SK-N-MC (cell line): ENCODE measurements around the gene SPON2.

Experiments used
- DNase-seq: peaks from one replicate; pipeline ENCODE4 v3.0.0-alpha.2; 2011; ENCODE audit warnings: low read depth, low spot score
- H3K27ac ChIP-seq: fragments of 200-600 bp; sonication (generic); 2 replicates; pipeline ENCODE4 v1.5.1; 2016; ENCODE audit warnings: mixed run types
- H3K36me3 ChIP-seq: fragments of 200-600 bp; sonication (generic); 2 replicates; pipeline ENCODE4 v1.6.1; 2017; ENCODE audit warnings: antibody characterized with exemption, low read length, mixed read lengths; ENCODE audit not compliant: insufficient read depth
- H3K4me3 ChIP-seq: fragments of 200-600 bp; sonication (generic); 2 replicates; pipeline ENCODE4 v1.5.1; 2016
- H3K9ac ChIP-seq: fragments of 200-600 bp; sonication (generic); 2 replicates; pipeline ENCODE4 v1.8.0; 2017; ENCODE audit warnings: mixed run types, mixed read lengths; ENCODE audit not compliant: insufficient read length
- H3K9me3 ChIP-seq: fragments of 200-600 bp; sonication (generic); 2 replicates; pipeline ENCODE4 v1.6.1; 2017; ENCODE audit warnings: low read depth, mild to moderate bottlenecking, antibody characterized with exemption, low read length, moderate library complexity, mixed read lengths
- EZH2 ChIP-seq: fragments of 200-600 bp; sonication (generic); IDR thresholded peaks from one replicate; pipeline ENCODE4 v1.6.1; 2017; ENCODE audit warnings: antibody characterized with exemption
- FOXP2 ChIP-seq: optimal IDR thresholded peaks from 2 replicates; pipeline ENCODE3; 2011; ENCODE audit warnings: mild to moderate bottlenecking, moderate library complexity; ENCODE audit not compliant: insufficient read depth; ENCODE audit errors: extremely low read length, control extremely low read depth
- POLR2AphosphoS5 ChIP-seq: IDR thresholded peaks from 2 replicates; pipeline ENCODE4 v1.6.1; 2012; ENCODE audit warnings: mild to moderate bottlenecking, low read depth, low read length, borderline replicate concordance

The SPON2 gene

DNA sequence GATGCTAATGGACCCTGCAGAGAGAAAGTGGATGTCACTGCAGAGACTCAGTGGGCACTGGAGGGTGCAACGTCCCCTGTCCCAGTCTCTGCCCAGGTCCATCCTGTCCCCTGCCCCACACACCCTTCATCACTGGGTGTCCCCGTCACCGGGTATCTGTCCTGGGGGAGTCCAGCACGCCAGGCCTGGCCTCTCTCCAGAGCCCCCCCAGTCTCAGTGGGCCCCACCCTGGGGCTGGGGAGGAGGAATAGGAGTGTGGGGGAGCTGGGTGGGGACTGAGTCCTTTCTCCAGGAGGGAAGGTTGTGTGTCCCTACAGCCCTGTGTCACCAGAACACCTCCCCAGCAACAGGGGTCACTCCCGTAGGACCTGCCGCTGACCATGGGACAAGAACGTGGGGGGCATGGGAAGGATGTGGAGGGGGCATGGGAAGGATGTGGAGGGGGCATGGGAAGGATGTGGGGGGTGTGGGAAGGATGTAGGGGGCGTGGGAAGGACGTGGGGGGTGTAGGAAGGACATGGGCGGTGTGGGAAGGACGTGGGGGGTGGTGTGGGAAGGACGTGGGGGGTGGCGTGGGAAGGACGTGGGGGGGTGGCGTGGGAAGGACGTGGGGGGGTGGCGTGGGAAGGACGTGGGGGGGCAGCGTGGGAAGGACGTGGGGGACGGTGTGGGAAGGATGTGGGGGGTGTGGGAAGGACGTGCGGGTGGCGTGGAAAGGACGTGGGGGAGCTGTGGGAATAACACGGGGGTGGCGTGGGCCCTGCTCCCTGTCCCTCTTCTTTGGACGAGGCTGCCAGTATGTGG is 21.0 kb upstream of the SPON2 start:
- no peak overlapping the region for H3K4me3 ChIP-seq
- no peak overlapping the region for H3K9ac ChIP-seq
- H3K36me3 ChIP-seq, result no peaks in the 10 kb centered on the region
- no peak overlapping the region for H3K27ac ChIP-seq
- no peak for DNase-seq
- H3K9me3 ChIP-seq, result no peaks in the 10 kb centered on the region
- TF ChIP-seq EZH2 (no peak), FOXP2 (no peak), POLR2AphosphoS5 (no peak)

DNA sequence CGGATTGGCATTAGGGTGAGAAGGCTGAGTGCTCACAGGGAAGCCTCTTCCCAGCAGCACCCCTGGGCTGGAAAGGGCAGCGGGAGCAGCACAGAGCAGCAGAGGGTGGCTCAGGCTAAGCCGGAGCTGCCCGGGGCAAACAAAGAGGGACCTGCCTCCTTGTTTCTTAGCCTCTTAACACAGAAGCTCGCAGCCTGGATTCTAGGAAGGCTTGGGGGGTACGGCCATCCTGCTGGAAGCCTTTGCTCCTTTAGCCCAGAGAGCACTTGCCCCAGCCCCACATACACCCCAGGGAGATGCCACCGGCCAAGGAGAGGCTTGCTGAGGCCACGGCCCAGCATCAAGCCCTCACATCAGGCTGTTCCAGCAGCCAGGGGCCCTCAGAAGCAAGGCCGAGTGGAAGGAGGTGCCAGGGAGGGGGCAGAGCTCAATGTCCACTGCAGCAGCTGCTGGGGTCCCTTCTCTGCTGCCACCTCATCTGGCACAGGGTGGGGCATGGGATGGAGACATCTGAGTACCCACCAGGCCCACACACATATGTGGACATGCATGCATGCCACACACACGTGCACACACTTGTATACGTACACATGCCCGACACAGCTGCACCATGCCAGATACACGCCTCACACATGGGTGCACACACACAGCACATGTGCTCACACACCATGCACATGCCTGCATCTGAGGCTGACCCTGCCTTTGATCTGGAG is 20.3 kb upstream of the SPON2 start:
- no peak overlapping the region for H3K4me3 ChIP-seq
- DNase-seq, result no peak
- no peak overlapping the region for H3K27ac ChIP-seq
- H3K9me3 ChIP-seq, result no peaks in the 10 kb centered on the region
- no peak overlapping the region for H3K9ac ChIP-seq
- TF ChIP-seq FOXP2, result no peak
- TF ChIP-seq POLR2AphosphoS5, result no peak
- TF ChIP-seq EZH2, result no peak
- no peaks in the 10 kb centered on the region for H3K36me3 ChIP-seq

DNA sequence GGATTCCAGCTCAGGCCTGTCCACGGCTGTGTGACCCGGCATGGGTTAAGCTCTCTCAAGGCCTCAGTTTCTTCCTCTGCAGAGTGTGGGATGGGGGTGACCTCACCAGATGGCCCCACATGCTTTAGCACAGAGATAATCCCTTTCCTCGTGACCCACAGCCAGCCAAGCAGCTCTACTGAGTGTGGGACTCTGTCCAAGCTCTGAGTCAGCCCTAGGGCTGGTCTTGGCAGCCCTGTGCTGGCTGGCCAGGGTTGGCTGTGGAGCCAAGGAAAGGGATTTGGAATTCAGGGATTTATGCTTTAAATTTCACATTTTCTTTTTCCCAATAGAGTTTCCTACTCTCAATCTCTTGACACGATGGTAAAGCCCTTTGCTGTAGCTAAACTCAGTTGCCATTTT is 19.7 kb upstream of the SPON2 start:
- no peak overlapping the region for H3K4me3 ChIP-seq
- H3K27ac ChIP-seq, result no peak overlapping the region
- DNase-seq, result no peak
- no peaks in the 10 kb centered on the region for H3K9me3 ChIP-seq
- no peak for TF ChIP-seq POLR2AphosphoS5
- no peak for TF ChIP-seq EZH2
- no peak for TF ChIP-seq FOXP2
- H3K9ac ChIP-seq, result no peak overlapping the region
- H3K36me3 ChIP-seq, result no peaks in the 10 kb centered on the region

- no peak overlapping the region for H3K9ac ChIP-seq
- no peak for DNase-seq
These were observed 19.2 kb upstream of the SPON2 start for GRCh38 chr4:1191621-1192020.

DNA sequence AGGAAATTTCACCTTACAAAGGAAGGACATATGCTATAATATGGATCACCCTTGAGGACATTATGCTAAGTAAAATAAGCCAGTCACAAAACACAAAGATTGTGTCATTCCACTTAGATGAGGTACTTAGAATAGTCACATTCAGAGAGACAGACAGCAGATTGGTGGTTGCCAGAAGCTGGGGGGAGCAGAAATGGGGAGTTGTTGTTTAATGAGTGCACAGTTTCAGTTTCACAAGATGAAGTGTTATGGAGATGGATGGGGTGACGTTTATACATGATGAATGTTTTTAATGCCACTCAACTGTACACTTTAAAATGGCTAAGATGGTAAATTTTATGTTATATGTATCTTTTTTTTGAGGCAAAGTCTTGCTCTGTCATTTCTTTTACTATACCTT is 14.8 kb upstream of the SPON2 start:
- TF ChIP-seq FOXP2, result no peak
- TF ChIP-seq POLR2AphosphoS5, result no peak
- TF ChIP-seq EZH2, result no peak
- no peak overlapping the region for H3K4me3 ChIP-seq
- no peak overlapping the region for H3K27ac ChIP-seq
- no peaks in the 10 kb centered on the region for H3K9me3 ChIP-seq
- no peak for DNase-seq
- no peak overlapping the region for H3K9ac ChIP-seq
- H3K36me3 ChIP-seq, result no peaks in the 10 kb centered on the region

More at GRCh38 chr4:1191621-1192020, 19.2 kb upstream of the SPON2 start:
- Histone ChIP-seq H3K27ac (no peak overlapping the region), H3K4me3 (no peak overlapping the region), H3K9me3 (no peaks in the 10 kb centered on the region), H3K36me3 (no peaks in the 10 kb centered on the region)
- TF ChIP-seq EZH2 (no peak), FOXP2 (no peak), POLR2AphosphoS5 (no peak)

DNA sequence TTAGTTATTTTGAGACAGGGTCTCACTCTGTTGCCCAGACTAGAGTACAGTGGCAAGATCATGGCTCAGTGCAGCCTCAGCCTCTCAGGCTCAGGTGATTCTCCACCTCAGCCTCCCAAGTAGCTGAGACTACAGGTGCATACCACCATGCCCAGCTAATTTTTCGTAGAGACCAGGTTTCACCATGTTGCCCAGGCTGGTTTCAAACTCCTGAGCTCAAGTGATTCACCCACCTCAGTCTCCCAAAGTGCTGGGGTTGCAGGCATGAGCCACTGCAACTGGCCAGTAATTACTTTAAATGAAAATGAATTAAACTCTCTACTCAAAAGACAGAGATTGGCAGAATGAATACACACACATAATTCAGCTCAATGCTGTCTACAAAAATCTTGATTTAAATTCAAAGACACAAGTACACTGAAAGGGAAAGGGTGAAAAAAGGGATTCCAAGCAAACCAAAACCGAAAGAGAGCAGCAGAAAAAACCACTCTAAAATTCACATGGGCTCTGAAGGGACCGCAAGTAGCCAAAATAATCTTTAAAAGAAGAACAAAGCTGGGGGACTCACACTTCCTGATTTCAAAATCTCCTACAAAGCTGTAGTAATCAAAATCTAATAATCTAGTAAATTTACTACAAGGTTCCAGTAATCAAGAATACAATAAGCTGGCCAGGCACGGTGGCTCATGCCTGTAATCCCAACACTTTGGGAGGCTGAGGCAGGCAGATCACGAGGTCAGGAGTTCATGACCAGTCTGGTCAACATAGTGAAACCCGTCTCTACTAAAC is 11.8 kb upstream of the SPON2 start:
- Histone ChIP-seq H3K36me3 (no peaks in the 10 kb centered on the region), H3K9me3 (no peaks in the 10 kb centered on the region), H3K4me3 (no peak overlapping the region), H3K9ac (no peak overlapping the region), H3K27ac (no peak overlapping the region)
- no peak for DNase-seq
- TF ChIP-seq POLR2AphosphoS5, result no peak
- TF ChIP-seq EZH2, result no peak
- no peak for TF ChIP-seq FOXP2

GRCh38 chr4:1182313-1182712 is 9.9 kb upstream of the SPON2 start:
- Histone ChIP-seq H3K9ac (no peak overlapping the region), H3K27ac (no peak overlapping the region), H3K4me3 (no peak overlapping the region), H3K9me3 (no peaks in the 10 kb centered on the region), H3K36me3 (no peaks in the 10 kb centered on the region)
- no peak for TF ChIP-seq POLR2AphosphoS5
- no peak for TF ChIP-seq EZH2
- TF ChIP-seq FOXP2, result no peak
- DNase-seq, result no peak

DNA sequence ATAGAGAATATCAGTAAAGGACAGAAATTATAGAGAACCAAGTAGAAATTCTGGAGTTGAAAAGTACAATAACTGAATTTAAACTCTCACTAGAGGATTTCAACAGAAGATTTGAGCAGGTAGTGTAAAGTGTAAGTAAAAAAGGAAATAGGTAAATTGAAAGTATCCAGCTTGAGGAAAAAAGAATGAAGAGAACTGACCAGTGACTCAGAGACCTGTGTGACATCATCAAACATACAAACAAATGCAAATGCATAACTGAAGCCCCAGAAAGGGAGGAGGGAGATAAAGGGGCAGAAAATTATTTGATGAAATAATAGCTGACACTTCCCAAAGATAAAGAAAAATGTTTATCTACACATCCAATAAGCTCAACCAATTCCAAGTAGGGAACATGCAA is 8.3 kb upstream of the SPON2 start:
- H3K9ac ChIP-seq, result no peak overlapping the region
- H3K4me3 ChIP-seq, result no peak overlapping the region
- TF ChIP-seq EZH2 (no peak), POLR2AphosphoS5 (no peak), FOXP2 (no peak)
- H3K36me3 ChIP-seq, result no peaks in the 10 kb centered on the region
- H3K9me3 ChIP-seq, result no peaks in the 10 kb centered on the region
- no peak for DNase-seq
- no peak overlapping the region for H3K27ac ChIP-seq
